Hindlimb muscle (tissue), 1 donor: Measurements from ENCODE around the gene FAM170A. TPM values are rescaled to one million over a fixed set of nuclear protein-coding genes. Genes with fewer than 3 reads are reported as not detected.

Source experiments
- DNase-seq: peaks from one replicate; pipeline ENCODE4 v3.0.0-alpha.2; 2013
- polyA plus RNA-seq: library from polyadenylated mRNA; unstranded; fragments of 120-200 nt; gene quantifications from one replicate; pipeline ENCODE4 v1.2.1, GENCODE V29; 2013; ENCODE audit not compliant: insufficient read length

Gene FAM170A, protein sequence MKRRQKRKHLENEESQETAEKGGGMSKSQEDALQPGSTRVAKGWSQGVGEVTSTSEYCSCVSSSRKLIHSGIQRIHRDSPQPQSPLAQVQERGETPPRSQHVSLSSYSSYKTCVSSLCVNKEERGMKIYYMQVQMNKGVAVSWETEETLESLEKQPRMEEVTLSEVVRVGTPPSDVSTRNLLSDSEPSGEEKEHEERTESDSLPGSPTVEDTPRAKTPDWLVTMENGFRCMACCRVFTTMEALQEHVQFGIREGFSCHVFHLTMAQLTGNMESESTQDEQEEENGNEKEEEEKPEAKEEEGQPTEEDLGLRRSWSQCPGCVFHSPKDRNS
- not detected for polyA plus RNA-seq

DNA sequence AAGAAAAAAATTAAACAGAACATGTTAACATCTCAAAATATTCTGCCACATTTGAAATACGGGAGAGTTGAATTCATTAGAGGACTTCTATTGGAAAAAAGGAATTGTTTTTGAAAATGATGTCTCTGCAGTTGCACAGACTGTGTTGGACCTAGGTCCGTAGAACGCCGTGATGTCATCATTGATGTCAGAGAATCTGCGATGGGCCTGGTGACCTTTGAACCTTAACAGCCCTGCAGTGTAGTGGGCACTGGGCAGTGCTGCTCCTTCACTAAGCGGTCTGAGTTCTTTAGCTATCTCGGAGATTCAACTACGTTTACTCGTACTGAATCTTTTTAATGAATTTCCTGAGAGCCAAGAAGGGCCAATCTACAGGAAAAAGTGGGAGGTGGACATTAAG, at the start of gene FAM170A:
Gene FAM170A, plus strand, starts transcription at position 220 of the 400 bp plus-strand sequence. CDS start 211 bp downstream, outside the sequence.
- DNase-seq: no peak

DNA sequence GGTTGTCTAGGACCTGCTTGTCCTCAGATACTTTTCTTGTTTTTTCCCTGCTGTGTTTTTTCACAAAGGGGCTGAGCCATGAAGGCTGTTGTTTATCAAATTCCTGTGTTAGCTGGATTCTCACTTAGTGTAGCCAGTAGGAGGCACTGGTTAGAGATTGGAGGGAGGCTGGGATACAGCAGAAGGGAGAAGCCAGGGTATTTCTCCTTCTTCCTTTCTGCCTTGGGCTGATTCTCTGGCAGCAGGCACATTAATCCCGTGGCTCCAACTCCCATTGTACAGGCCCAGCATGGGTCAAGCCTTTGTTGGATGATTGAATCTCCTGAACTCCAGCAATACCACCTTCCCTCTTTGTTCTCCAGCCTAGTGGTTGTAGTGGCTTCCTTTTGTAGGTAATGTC, 46.4 kb upstream of the FAM170A start:
- DNase-seq: no peak

DNA sequence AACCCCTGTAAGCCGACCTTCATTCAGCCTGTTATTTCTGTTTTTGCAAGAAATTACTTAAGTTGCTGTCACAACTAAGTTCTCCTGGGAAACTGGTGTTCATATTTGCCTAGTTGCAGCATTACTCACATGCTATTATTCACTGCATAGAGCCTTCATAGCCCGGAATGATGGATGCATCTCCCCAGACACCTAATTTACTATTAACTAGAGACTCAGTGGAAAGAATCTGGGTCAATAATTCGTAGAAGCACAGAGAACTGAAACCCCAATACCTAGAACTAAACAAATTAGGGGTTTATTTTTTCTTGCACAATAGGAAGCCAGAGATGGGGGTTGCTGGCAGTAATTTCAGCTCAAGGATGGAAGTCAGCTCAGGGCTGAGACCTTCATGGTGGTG, 45.7 kb upstream of the FAM170A start:
- DNase-seq: no peak

DNA sequence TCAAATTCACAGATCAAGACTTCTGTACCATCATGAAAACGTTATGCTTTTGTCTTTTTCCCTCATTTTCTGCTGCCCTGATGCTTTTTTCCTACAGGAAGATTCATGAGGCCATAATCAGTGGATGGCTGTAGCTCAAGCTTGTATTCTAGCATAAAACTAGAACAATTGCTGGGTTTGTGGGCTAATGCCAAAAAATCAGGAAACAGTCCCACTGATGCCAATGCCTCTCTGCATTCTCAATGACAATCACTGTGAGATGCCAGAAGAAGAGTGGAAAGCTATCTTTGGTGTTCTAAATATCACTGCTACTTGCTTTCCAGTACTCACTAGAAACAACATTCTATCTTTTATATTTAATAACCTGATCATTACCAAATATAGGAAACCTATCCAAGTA, 33.3 kb upstream of the FAM170A start:
- DNase-seq: no peak

DNA sequence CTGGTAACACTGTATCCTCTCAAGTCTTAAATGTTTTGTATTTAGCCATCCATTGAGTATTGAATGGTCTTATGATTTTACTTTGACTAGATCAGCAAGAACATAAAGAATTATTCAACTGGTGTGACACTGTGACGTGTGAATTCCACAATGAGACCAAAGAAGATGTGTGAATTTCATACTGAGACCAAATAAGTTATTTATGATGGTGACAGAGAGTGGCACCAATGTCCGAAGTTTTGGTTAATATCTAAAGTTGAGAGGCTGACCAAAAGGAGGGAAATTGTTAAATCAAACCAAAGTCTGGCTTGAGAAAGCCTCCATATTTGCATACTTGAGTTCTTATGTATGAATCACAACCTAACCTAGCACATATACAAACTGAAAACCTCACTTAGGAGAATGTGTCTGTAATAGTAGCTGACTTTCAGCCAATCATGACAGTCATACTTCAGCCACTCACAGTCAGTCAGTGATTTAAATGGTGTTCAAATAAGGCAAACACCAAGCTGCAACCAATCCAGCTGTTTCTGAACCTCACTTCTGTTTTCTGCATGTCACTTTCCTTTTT, 31.5 kb upstream of the FAM170A start:
- no peak for DNase-seq

DNA sequence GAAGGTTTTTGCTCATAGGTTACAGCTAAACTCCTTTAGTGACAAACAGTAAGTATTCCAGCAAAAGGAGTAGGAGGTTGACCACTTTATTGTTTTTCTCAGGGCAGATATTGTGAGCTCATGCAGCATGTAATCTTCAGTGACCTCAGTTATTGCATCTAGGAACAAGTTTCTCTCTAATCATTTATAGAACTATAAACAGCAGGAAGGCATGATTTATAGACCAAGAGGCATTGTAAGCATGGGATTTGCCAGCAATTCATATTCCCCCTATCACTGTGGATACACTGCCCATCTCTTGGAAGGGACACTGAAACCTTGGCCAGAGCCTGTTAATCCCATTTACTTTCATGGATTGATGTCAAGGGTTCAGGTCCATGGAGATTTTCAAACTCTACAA, 15.4 kb upstream of the FAM170A start:
- no peak for DNase-seq

DNA sequence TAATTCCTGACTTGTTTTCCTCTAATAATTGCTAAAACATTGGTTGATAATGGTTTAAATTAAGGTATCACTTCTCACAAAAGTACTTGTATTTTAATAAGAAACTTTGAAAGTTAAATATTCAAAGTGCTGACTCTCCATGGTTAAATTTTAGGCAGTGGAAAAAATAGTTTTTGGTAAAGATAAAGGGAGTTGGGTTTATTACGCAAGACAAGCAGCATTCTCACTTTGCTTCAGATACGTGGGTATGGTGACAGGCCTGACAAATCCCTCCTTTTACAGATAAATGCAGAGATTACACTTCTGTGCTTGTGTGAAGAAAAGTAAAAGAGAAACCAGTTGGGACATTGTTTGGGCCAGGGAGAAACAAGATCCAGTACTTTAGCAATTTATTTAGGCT, 14.5 kb upstream of the FAM170A start:
- DNase-seq: no peak

DNA sequence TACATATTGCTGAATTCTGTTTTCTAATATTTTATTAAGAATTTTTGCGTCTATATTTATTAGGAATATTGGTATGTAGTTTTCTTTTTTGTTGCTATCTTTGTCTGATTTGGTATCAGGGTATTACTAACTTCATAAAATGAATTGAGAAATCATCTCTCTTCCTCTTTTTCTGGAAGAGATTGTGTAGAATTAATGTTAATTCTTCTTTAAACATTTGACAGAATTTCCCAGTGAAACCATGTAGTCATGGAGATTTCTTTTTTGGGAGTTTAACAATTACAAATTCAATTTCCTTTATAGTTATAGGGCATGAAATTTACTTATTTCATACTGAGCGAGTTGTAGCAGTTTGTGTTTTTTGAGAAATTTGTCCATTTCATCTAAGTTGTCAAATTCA, 3.3 kb upstream of the FAM170A start:
- no peak for DNase-seq

DNA sequence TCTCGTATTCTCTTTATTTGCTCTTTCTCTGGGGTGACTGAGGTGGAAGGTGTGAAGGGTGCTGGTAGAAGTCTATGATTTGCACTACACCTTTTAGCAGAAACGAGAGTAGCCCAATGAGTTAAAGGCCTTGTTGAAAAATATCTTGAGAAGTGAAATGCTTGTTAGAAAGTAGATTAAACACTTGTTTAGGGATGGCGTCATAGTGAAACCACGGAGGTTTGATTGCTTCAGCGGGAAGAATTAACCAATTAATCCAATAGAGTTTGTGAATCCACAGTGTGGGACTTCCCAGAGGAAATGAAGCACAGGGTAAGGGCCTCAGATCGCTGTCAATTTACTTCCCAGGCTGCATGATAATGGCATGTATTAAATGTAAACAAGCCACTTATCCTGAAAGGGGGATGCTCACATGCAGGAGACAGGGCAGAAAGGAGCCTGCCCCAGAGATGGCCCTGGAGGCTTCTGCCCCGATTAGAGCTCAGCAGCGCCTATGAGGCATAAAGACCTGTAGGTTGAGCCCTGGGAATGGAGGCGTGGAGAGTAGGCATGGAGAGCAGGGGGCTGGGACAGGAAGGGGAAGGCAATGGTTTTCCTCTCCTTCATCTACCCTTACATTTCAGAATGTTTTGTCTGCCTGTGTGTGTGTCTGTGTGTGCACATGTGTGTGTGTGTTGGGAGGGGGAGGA, 1.5 kb downstream of the FAM170A start:
- DNase-seq: no peak

DNA sequence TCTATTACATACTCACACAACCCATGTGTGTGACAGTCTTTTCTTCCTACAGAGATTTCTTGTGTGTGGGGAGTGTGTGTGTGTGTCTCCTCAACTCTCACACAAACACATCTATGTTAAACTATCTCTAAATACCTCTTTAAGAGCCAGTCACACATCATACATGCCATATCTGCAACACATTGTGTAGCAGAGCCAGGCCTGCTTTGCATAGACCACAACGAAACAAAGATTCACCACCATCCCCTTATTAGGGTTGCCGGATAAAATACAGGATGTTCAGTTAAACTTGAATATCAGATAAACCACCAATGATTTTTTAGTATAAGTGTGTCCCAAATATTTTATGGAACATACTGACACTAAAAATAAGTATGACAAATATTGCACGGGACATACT, 2.3 kb downstream of the FAM170A start:
- no peak for DNase-seq

DNA sequence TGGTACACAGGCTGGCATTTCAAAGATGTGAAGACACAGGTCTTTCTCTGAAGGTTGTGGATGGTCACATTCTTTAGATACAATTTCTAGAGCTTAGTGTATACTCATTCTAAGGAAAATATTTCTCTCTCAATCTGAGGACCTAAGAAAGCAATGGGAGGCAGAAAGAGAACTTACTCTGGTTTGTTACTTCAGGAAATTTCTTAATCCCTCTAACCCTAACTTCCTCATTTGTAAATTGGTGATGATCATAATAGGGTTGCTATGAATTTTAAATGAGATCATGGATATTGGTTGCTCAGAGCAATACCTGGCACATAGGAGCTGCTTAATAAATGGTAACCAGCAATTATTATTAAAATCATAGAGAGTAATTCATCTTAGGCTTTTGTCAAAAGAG, 22.1 kb downstream of the FAM170A start:
- DNase-seq: no peak

DNA sequence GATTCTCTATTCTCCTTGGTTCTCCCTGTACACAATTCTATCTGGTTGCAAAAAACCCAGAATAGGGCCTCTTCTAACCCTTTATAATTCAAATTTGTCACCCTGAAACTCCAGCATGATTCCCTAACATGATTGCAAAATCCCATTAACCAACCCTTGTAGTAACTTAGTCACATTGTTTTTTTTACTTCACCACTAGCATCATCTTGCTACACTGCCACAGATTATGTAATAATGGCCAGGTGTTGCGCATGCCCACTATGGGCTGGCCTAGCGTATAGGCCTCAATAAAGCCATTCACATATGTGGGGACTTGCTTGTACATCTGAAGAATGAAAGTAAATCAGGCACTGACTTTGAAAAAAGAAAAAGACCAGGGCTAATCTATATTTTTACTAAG, 25.7 kb downstream of the FAM170A start:
- DNase-seq: no peak

DNA sequence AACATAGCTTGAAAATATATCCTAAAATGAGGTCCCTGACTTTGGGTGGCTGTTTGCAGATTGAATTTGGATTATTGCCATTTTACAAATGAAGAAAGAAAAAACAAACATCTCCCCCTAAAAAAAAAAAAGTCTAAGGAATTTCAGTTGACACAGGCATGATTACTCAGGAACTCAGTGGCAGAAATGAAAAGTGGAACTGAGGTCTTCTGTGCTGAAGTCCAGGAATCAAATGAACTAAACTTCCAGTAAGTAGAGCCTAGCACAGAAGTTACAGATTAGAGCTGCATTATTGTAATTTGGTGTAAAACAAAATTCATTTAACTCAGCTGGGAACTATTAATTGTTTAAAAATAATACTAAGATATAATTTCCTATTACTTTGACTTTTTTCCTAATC, 26.7 kb downstream of the FAM170A start:
- DNase-seq: no peak

DNA sequence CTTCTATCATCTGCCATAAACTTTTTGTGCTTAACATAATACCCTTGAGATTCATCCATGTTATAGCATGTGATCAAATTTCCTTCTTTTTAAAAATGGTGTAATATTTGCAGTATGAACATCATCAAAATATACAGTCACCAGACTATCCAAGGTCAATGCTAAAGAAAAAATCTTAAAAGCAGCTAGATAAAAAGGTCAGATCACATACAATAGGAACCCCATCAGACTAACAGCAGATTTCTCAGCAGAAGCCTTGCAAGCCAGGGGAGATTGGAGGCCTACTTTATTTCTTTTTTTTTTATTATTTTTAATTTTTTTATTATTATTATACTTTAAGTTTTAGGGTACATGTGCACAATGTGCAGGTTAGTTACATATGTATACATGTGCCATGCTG, 37.2 kb downstream of the FAM170A start:
- DNase-seq: no peak

DNA sequence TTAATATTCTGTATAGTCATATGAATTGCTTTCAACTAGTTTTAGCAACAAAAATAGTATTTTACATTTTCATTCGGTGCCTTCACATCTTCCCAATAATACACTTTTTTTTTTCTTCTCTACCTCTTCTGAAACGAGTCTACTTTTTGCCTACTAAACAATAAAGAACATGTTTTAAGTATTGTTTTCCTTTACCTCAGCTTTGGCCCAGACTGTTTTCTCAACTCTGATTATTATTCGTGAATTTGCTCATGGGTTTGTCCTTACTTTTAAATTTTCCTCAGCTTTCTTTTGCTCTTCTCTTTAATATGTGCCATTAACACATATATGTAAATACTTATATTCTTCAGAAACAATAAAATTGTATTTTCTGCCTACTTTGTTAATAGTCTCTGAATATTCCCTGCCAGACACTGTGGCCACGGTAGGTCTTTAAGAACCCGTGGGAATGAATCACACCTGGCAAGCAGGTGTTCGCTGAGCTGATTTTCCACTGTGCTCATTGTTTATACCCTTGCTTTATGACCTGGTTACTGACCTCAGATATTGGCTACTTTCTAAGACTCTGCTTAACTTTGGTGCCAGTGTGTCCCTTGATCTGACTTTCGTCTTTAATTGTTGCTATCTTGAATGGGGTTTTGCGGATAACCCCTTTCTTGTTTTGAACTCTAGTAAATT, 49.1 kb downstream of the FAM170A start:
- DNase-seq: no peak

DNA sequence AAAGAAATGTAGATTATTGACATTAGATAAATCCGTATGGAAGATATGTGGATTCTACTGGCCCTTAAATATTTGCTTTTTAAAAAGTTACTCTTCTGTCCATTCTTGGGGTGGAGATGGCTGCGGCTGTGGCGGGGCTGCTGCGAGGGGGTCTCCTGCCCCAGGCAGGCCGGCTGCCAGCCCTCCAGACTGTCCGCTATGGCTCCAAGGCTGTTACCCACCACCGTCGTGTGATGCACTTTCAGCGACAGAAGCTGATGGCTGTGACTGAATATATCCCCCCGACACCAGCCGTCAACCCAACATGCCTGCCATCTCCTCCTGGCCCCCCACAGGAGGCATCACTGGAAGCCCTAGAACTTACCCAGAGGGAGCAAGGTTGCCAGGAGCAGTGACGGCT, 50.7 kb downstream of the FAM170A start:
- DNase-seq: no peak

DNA sequence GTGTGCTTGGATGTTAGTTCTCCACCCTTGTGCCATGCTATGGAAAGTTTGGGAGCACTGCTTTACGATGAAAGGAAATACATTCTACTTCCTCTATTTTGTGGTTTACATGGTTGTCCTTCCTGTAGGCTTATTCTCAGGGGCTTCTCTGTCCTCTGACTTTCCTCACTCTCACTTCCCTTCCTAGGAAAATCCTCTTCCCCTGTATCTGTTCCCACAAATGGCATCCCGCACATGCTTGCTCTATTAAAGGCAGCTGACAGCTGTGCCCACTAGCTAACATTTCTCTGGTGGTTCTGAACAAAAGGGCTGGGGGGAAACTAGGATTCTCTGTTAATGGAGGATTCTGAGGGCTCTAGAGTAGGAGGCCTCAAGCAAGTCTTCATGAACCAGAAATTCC, 52.4 kb downstream of the FAM170A start:
- DNase-seq: peak; percentile 11

DNA sequence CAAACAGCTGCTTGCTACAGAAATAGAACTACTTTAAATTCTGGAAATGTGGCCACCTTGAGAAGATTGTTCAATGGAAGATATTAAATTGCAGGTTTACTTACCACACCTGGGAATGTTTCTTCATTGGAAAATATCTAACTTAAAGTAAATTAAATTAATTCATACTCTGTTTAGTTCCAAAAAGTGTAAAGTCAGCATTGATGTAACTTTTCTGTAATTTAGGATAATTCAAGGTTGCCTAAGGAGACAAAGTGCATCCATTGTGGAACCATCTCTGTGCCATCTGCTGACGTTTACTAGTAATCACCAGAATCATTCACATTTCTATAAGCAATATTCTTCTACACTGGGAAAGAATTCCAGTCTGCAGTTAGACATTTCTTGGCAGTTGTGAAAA, 53.0 kb downstream of the FAM170A start:
- DNase-seq: no peak

Other genes starting within 250 kb of the FAM170A start
- 61.4 TPM for gene HSD17B4, start 177.1 kb upstream of the FAM170A start, polyA plus RNA-seq